ENCODE results near the gene PNMA8A. TPM values are rescaled to one million over a fixed set of nuclear protein-coding genes. Genes with fewer than 3 reads are reported as not detected.

PNMA8A gene
- total RNA-seq, 1 experiment from 2014 or later, result not detected

DNA sequence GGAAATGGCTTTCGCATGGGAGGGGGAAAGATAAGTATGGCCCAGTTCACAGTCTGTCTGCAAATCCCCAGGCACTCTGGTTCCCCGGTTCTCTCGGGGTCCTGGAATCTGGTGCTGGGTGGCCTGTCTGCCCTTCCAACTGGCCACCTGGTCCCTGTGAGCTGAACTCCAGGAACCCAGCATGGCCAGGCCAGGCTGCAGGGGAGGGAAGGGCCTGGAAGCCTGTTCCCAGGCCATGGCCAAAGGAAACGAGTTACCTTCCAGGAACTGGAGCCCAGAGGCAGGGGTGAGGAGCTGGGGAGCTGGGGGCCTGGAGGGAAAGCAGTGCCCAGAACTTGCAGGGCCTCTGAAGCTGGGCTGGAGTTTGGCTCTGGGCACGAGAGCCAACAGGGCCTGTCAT, 23.5 kb downstream of the PNMA8A start:
- H3K36me3 ChIP-seq (ENCODE audit: low read depth), result no peaks in the 10 kb centered on the region
- TF ChIP-seq EZH2 (IDR thresholded peaks at IDR 0.05; ENCODE audit: low read depth) (no peak), CTCF (conservative IDR thresholded peaks at IDR 0.05) (no peak)
- H3K9me2 ChIP-seq (ENCODE audit: insufficient read depth), result no peaks in the 10 kb centered on the region
- intact Hi-C loops (cut with micrococcal nuclease; ENCODE audit: unreplicated experiment), result no loop called here
- no peak overlapping the region for H3K27ac ChIP-seq
- peaks cover 32% of the 10 kb centered on the region for H3K27me3 ChIP-seq (ENCODE audit: insufficient read depth, low read depth)
- no peak overlapping the region for H2AFZ ChIP-seq
- no peak overlapping the region for H3K4me2 ChIP-seq
- BruUV-seq (replicated peaks), result no TSS peak
- H3K79me2 ChIP-seq (ENCODE audit: low read depth), result no peaks in the 10 kb centered on the region
- H4K20me1 ChIP-seq (ENCODE audit: insufficient read depth), result no peaks in the 10 kb centered on the region
- CTCF ChIA-PET, result no interaction called here
- no peak for DNase-seq
- H3F3A ChIP-seq (ENCODE audit: insufficient read depth, low read depth), result 0 out of 2 replicates have a peak, but pooled peaks cover 3% of the 10 kb centered on the region
- H3K4me3 ChIP-seq, result no peak overlapping the region
- peaks cover 5% of the 10 kb centered on the region for H3K4me1 ChIP-seq (replicated peaks; ENCODE audit: insufficient read depth)
- POLR2A ChIA-PET (ENCODE audit: unreplicated experiment), result interaction anchor here (0.6 kb wide), 1 partner anchor 93 kb away, joined by 3 read pairs; no protein-coding TSS in a partner anchor
- no peaks in the 10 kb centered on the region for H3K9me3 ChIP-seq (ENCODE audit: insufficient read depth, low read depth)

GRCh38 chr19:46447006-46447405, 24.4 kb downstream of the PNMA8A start:
- TF ChIP-seq CTCF (conservative IDR thresholded peaks at IDR 0.05), result no peak
- TF ChIP-seq EZH2 (IDR thresholded peaks at IDR 0.05; ENCODE audit: low read depth), result no peak
- Histone ChIP-seq H2AFZ (no peak overlapping the region), H3K4me2 (no peak overlapping the region), H3K79me2 (ENCODE audit: low read depth) (no peaks in the 10 kb centered on the region), H3K9me2 (ENCODE audit: insufficient read depth) (no peaks in the 10 kb centered on the region), H3K36me3 (ENCODE audit: low read depth) (no peaks in the 10 kb centered on the region), H3K4me3 (no peak overlapping the region), H4K20me1 (ENCODE audit: insufficient read depth) (no peaks in the 10 kb centered on the region), H3K9me3 (ENCODE audit: insufficient read depth, low read depth) (no peaks in the 10 kb centered on the region), H3F3A (ENCODE audit: insufficient read depth, low read depth) (0 out of 2 replicates have a peak, but pooled peaks cover 3% of the 10 kb centered on the region), H3K4me1 (replicated peaks; ENCODE audit: insufficient read depth) (peaks cover 10% of the 10 kb centered on the region), H3K27me3 (ENCODE audit: insufficient read depth, low read depth) (peaks cover 26% of the 10 kb centered on the region), H3K27ac (no peak overlapping the region)
- no peak for DNase-seq
- intact Hi-C loops (cut with micrococcal nuclease; ENCODE audit: unreplicated experiment), result no loop called here
- ChIA-PET CTCF (interaction anchor here (0.6 kb wide), 1 partner anchor 70 kb away, joined by 3 read pairs; no protein-coding TSS in a partner anchor), POLR2A (ENCODE audit: unreplicated experiment) (no interaction called here)
- no TSS peak for BruUV-seq (replicated peaks)

GRCh38 chr19:46446021-46446420, 25.3 kb downstream of the PNMA8A start:
- Histone ChIP-seq H3K79me2 (ENCODE audit: low read depth) (no peaks in the 10 kb centered on the region), H3K9me2 (ENCODE audit: insufficient read depth) (no peaks in the 10 kb centered on the region), H3K36me3 (ENCODE audit: low read depth) (no peaks in the 10 kb centered on the region), H2AFZ (no peak overlapping the region), H3F3A (ENCODE audit: insufficient read depth, low read depth) (0 out of 2 replicates have a peak, but pooled peaks cover 3% of the 10 kb centered on the region), H3K4me2 (no peak overlapping the region), H4K20me1 (ENCODE audit: insufficient read depth) (no peaks in the 10 kb centered on the region), H3K9me3 (ENCODE audit: insufficient read depth, low read depth) (no peaks in the 10 kb centered on the region), H3K27me3 (ENCODE audit: insufficient read depth, low read depth) (peaks cover 16% of the 10 kb centered on the region), H3K27ac (no peak overlapping the region), H3K4me1 (replicated peaks; ENCODE audit: insufficient read depth) (peaks cover 10% of the 10 kb centered on the region), H3K4me3 (no peak overlapping the region)
- BruUV-seq (replicated peaks), result no TSS peak
- DNase-seq, result no peak
- TF ChIP-seq CTCF (conservative IDR thresholded peaks at IDR 0.05), result no peak
- no peak for TF ChIP-seq EZH2 (IDR thresholded peaks at IDR 0.05; ENCODE audit: low read depth)
- CTCF ChIA-PET, result no interaction called here
- intact Hi-C loops (cut with micrococcal nuclease; ENCODE audit: unreplicated experiment), result no loop called here
- POLR2A ChIA-PET (ENCODE audit: unreplicated experiment), result no interaction called here

Measured in PC-9 (cell line).